Panc1 (cell line): ENCODE measurements around the gene CACNG7. TPM values are rescaled to one million over a fixed set of nuclear protein-coding genes. Genes with fewer than 3 reads are reported as not detected.

Experiments
- ATAC-seq: fragments of 200-7000 bp; cut with Tn5 transposase; 2 replicates; pipeline ENCODE4 v1.9.1; 2020; ENCODE audit warnings: mild to moderate bottlenecking, moderate library complexity
- BruUV-seq: library from RNA; stranded (reverse); fragments of 400-500 nt; replicated peaks from 2 replicates; lab custom pipeline; 2021; lab: Mats Ljungman, UMichigan
- CTCF ChIA-PET: fragments of 300-600 bp; sonication (Branson Sonifier 250); formaldehyde crosslinking; loops from one replicate; lab custom pipeline; 2022; ENCODE audit warnings: antibody characterized with exemption; lab: Charles Lee
- POLR2A ChIA-PET: fragments of 300-600 bp; sonication (Branson Sonifier 250); formaldehyde crosslinking; loops from one replicate; lab custom pipeline; 2022; ENCODE audit warnings: antibody characterized with exemption; lab: Charles Lee
- DNase-seq: peaks from one replicate; pipeline ENCODE4 v3.0.0-alpha.2; 2010; ENCODE audit warnings: low read depth, low spot score
- H3K27ac ChIP-seq: 2 replicates; pipeline ENCODE4 v1.5.1; 2011; ENCODE audit warnings: mild to moderate bottlenecking, low read length, inconsistent platforms
- H3K27me3 ChIP-seq: fragments of 200-500 bp; sonication (Bioruptor generic); 2 replicates; pipeline ENCODE4 v1.6.0; 2014; ENCODE audit warnings: low read length, inconsistent platforms; ENCODE audit not compliant: control insufficient read depth, insufficient read depth
- H3K36me3 ChIP-seq: fragments of 200-500 bp; sonication (Bioruptor generic); 2 replicates; pipeline ENCODE4 v1.5.1; 2014; ENCODE audit warnings: inconsistent platforms, mild to moderate bottlenecking, low read length, moderate library complexity; ENCODE audit not compliant: control insufficient read depth, insufficient read depth
- H3K4me1 ChIP-seq: 2 replicates; pipeline ENCODE4 v1.5.1; 2011; ENCODE audit warnings: inconsistent platforms, mild to moderate bottlenecking, low read length, moderate library complexity; ENCODE audit not compliant: control insufficient read depth, insufficient read depth
- H3K4me3 ChIP-seq, 2 experiments: 2 replicates each; pipeline ENCODE4 v1.5.1; 2011 to 2012; ENCODE audit warnings: low read depth in 2 of 2, low read length in 2 of 2, mild to moderate bottlenecking in 2 of 2, inconsistent platforms in 1 of 2, moderate library complexity in 1 of 2
- H3K9me3 ChIP-seq: fragments of 200-500 bp; sonication (Bioruptor generic); 2 replicates; pipeline ENCODE4 v1.5.1; 2014; ENCODE audit warnings: low read depth, mild to moderate bottlenecking, inconsistent platforms, low read length, moderate library complexity; ENCODE audit not compliant: control insufficient read depth, insufficient read depth
- CTCF ChIP-seq: fragments of 450-650 bp; IDR thresholded peaks from 2 replicates; pipeline ENCODE4 v1.5.1; 2017; ENCODE audit warnings: mild to moderate bottlenecking
- POLR2AphosphoS5 ChIP-seq: IDR thresholded peaks from 2 replicates; pipeline ENCODE4 v1.6.1; 2012; ENCODE audit warnings: mild to moderate bottlenecking, low read depth, low read length, moderate library complexity
- REST ChIP-seq, 2 experiments: IDR thresholded peaks; 2 replicates each; pipeline ENCODE4 v1.6.1; 2011 to 2012; ENCODE audit warnings: low read depth in 2 of 2, control low read depth in 1 of 2, low read length in 1 of 2, mild to moderate bottlenecking in 1 of 2, moderate library complexity in 1 of 2; ENCODE audit not compliant: insufficient read depth in 1 of 2
- SIN3A ChIP-seq: IDR thresholded peaks from 2 replicates; pipeline ENCODE4 v1.6.1; 2012; ENCODE audit warnings: low read depth, mild to moderate bottlenecking, low read length, moderate library complexity, borderline replicate concordance; ENCODE audit not compliant: insufficient read depth
- TCF7L2 ChIP-seq: IDR thresholded peaks from 2 replicates; pipeline ENCODE4 v1.6.1; 2011; ENCODE audit warnings: mild to moderate bottlenecking, low read depth, low read length, inconsistent platforms
- in situ Hi-C: cut with HindIII; loops from 2 replicates; pipeline ENCODE4 v1.10.0; 2016; ENCODE audit warnings: low sequenced_read_pairs, low pct_unique_long_range_greater_than_20kb
- intact Hi-C: fragments of 100-400 bp; cut with micrococcal nuclease; formaldehyde crosslinking; loops from one replicate; pipeline ENCODE4 v1.10.0; 2022; ENCODE audit not compliant: unreplicated experiment
- total RNA-seq: library from RNA; stranded (reverse); gene quantifications from one replicate; pipeline ENCODE4 v1.2.1, GENCODE V29; 2021; ENCODE audit not compliant: unreplicated experiment

CACNG7 gene
- total RNA-seq, 1 experiment from 2014 or later, result 7.7 TPM

- no peaks in the 10 kb centered on the region for H3K27me3 ChIP-seq
- CTCF ChIA-PET, result interaction anchor here (0.5 kb wide), 1 partner anchor 11 kb away, joined by 3 read pairs; no protein-coding TSS in a partner anchor
- BruUV-seq, result no TSS peak
- H3K27ac ChIP-seq, result 0 out of 2 replicates have a peak overlapping the region, but pooled peaks have one; percentile 25
- DNase-seq (no peak), ATAC-seq (no peak)
- intact Hi-C loops (no loop called here), in situ Hi-C loops (no loop called here)
- POLR2A ChIA-PET, result interaction anchor here (0.5 kb wide), 1 partner anchor 46 kb away, joined by 4 read pairs; no protein-coding TSS in a partner anchor
- TF ChIP-seq REST (IDR thresholded peaks at IDR 0.05; ENCODE audit: insufficient read depth in 1 of 2, low read depth in 2 of 2, low read length in 1 of 2) (no peak), TCF7L2 (no peak), SIN3A (no peak)
- H3K9me3 ChIP-seq, result no peaks in the 10 kb centered on the region
- peaks cover 7% of the 10 kb centered on the region; the same call in 1 of the 2 replicates for H3K4me1 ChIP-seq
- H3K4me3 ChIP-seq, result peak overlapping the region in 1 of 2 experiments; percentile 47; a peak in 1 of 4 replicates
- H3K36me3 ChIP-seq, result no peaks in the 10 kb centered on the region
These were observed 35.9 kb downstream of the CACNG7 start for GRCh38 chr19:53944933-53945332.

GRCh38 chr19:53945441-53945840 is 36.4 kb downstream of the CACNG7 start:
- DNase-seq (no peak), ATAC-seq (peak; percentile 82)
- 0 out of 2 replicates have a peak overlapping the region, but pooled peaks have one; percentile 25 for H3K27ac ChIP-seq
- CTCF ChIA-PET, result interaction anchor here (0.5 kb wide), 1 partner anchor 11 kb away, joined by 3 read pairs; no protein-coding TSS in a partner anchor
- H3K4me1 ChIP-seq, result peaks cover 7% of the 10 kb centered on the region; the same call in 1 of the 2 replicates
- TF ChIP-seq POLR2AphosphoS5, result no peak
- TF ChIP-seq TCF7L2, result no peak
- no peak for TF ChIP-seq SIN3A
- no peak for TF ChIP-seq REST (IDR thresholded peaks at IDR 0.05; ENCODE audit: insufficient read depth in 1 of 2, low read depth in 2 of 2, low read length in 1 of 2)
- TF ChIP-seq CTCF, result no peak
- H3K4me3 ChIP-seq, result peak overlapping the region; percentile 13 to 47; a peak in 3 of 4 replicates
- in situ Hi-C loops (no loop called here), intact Hi-C loops (no loop called here)
- H3K36me3 ChIP-seq, result no peaks in the 10 kb centered on the region
- no peaks in the 10 kb centered on the region for H3K27me3 ChIP-seq
- no peaks in the 10 kb centered on the region for H3K9me3 ChIP-seq
- BruUV-seq, result no TSS peak
- POLR2A ChIA-PET, result interaction anchor here (0.5 kb wide), 1 partner anchor 46 kb away, joined by 4 read pairs; no protein-coding TSS in a partner anchor
